GM12878 (cell line): Measurements from ENCODE around the gene ATP2C2. TPM values are rescaled to one million over a fixed set of nuclear protein-coding genes. Genes with fewer than 3 reads are reported as not detected.

Source experiments
- ATAC-seq: fragments of 200-7000 bp; cut with Tn5 transposase; 3 replicates; pipeline ENCODE4 v1.9.1; 2020; ENCODE audit warnings: mild to moderate bottlenecking, moderate library complexity
- BruUV-seq: library from RNA; stranded (reverse); fragments of 400-500 nt; replicated peaks from 2 replicates; lab custom pipeline; 2021; lab: Mats Ljungman, UMichigan
- CTCF ChIA-PET: fragments of 300-600 bp; sonication (Branson Sonifier 250); formaldehyde crosslinking; extraction: SDS; loops from one replicate; lab custom pipeline; 2021; ENCODE audit warnings: inconsistent platforms; lab: Yijun Ruan, JAX
- POLR2A ChIA-PET: fragments of 350-600 bp; formaldehyde crosslinking; extraction: SDS; loops from one replicate; lab custom pipeline; 2021; ENCODE audit warnings: inconsistent platforms; lab: Charles Lee
- RAD21 ChIA-PET: fragments of 300-600 bp; sonication (Branson Sonifier 250); formaldehyde crosslinking; loops from one replicate; lab custom pipeline; 2023; ENCODE audit warnings: antibody characterized with exemption; ENCODE audit not compliant: unreplicated experiment; lab: Charles Lee
- SMC1A ChIA-PET: fragments of 300-600 bp; sonication (Branson Sonifier 250); formaldehyde crosslinking; loops from one replicate; lab custom pipeline; 2023; ENCODE audit not compliant: unreplicated experiment, uncharacterized antibody; lab: Charles Lee
- DNase-seq: peaks from one replicate; pipeline ENCODE4 v3.0.0-alpha.2; 2011; ENCODE audit warnings: low read depth, low spot score
- FAIRE-seq: peaks from 3 replicates; lab custom pipeline; 2011; peaks lifted over from hg19 to GRCh38; lab: Jason Lieb, UNC
- H2AFZ ChIP-seq: 2 replicates; pipeline ENCODE4 v1.6.0; 2011; ENCODE audit warnings: low read depth, low read length, control low read depth; ENCODE audit not compliant: control insufficient read depth
- H3K27ac ChIP-seq: 2 replicates; pipeline ENCODE4 v1.5.1; 2011; ENCODE audit warnings: control low read depth; ENCODE audit not compliant: control insufficient read depth, insufficient read depth
- H3K27me3 ChIP-seq, 2 experiments: replicated peaks in 1 of 2; 2 replicates each; pipeline versions ENCODE4 v1.6.0 to v1.6.1; 2011; ENCODE audit warnings: low read length in 1 of 2; ENCODE audit not compliant: control insufficient read depth in 2 of 2, insufficient read depth in 2 of 2
- H3K36me3 ChIP-seq, 2 experiments: 2 replicates each; pipeline ENCODE4 v1.5.1; 2011; ENCODE audit warnings: low read length in 1 of 2; ENCODE audit not compliant: control insufficient read depth in 2 of 2, insufficient read depth in 2 of 2
- H3K4me1 ChIP-seq: 2 replicates; pipeline ENCODE4 v1.6.1; 2011; ENCODE audit warnings: mild to moderate bottlenecking, low read length, moderate library complexity, mixed read lengths; ENCODE audit not compliant: control insufficient read depth, insufficient read depth
- H3K4me2 ChIP-seq: 2 replicates; pipeline ENCODE4 v1.6.0; 2011; ENCODE audit warnings: control low read depth; ENCODE audit not compliant: control insufficient read depth, insufficient read depth
- H3K4me3 ChIP-seq: fragments of 200-600 bp; sonication (generic); 2 replicates; pipeline ENCODE4 v1.5.1; 2016
- H3K79me2 ChIP-seq: 2 replicates; pipeline ENCODE4 v1.6.0; 2011; ENCODE audit warnings: low read length; ENCODE audit not compliant: control insufficient read depth, insufficient read depth
- H3K9ac ChIP-seq: 2 replicates; pipeline ENCODE4 v1.8.0; 2011; ENCODE audit warnings: low read length, control low read depth, mixed read lengths; ENCODE audit not compliant: control insufficient read depth, insufficient read depth
- H3K9me3 ChIP-seq: replicated peaks from 3 replicates; pipeline ENCODE4 v1.5.1; 2011; ENCODE audit warnings: mild to moderate bottlenecking, low read length; ENCODE audit not compliant: control insufficient read depth, insufficient read depth
- H4K20me1 ChIP-seq: 2 replicates; pipeline ENCODE4 v1.6.0; 2011; ENCODE audit not compliant: control insufficient read depth, insufficient read depth
- BCL3 ChIP-seq: IDR thresholded peaks from 2 replicates; pipeline ENCODE4 v1.6.1; 2011; ENCODE audit warnings: borderline replicate concordance, low read depth, mild to moderate bottlenecking, moderate library complexity, low read length; ENCODE audit not compliant: insufficient read depth, poor library complexity, severe bottlenecking
- BHLHE40 ChIP-seq, 2 experiments: fragments of 450-650 bp in 1 of 2; IDR thresholded peaks; 2 replicates each; pipeline ENCODE4 v1.6.1; 2011 to 2017; ENCODE audit warnings: low read depth in 2 of 2, borderline replicate concordance in 1 of 2, improper control_type of control experiment in 1 of 2, low read length in 1 of 2, mild to moderate bottlenecking in 1 of 2
- EGR1 ChIP-seq, 2 experiments: IDR thresholded peaks; 1 replicate in 1 of 2; 2 replicates in 1 of 2; pipeline ENCODE4 v1.6.1; 2011 to 2012; ENCODE audit warnings: low read depth in 2 of 2, low read length in 2 of 2, borderline replicate concordance in 1 of 2, mild to moderate bottlenecking in 1 of 2, moderate library complexity in 1 of 2
- NBN ChIP-seq: fragments of 450-650 bp; IDR thresholded peaks from 2 replicates; pipeline ENCODE4 v1.6.1; 2016
- POU2F2 ChIP-seq: IDR thresholded peaks from 3 replicates; pipeline ENCODE4 v1.6.1; 2011; ENCODE audit warnings: low read depth, mild to moderate bottlenecking, low read length, borderline replicate concordance
- USF1 ChIP-seq: IDR thresholded peaks from 2 replicates; pipeline ENCODE4 v1.6.1; 2011; ENCODE audit warnings: borderline replicate concordance, low read depth, mild to moderate bottlenecking, moderate library complexity, mixed read lengths, low read length; ENCODE audit not compliant: insufficient read depth; ENCODE audit errors: extremely low read length
- ZBED1 ChIP-seq: IDR thresholded peaks from 2 replicates; pipeline ENCODE4 v1.6.1; 2016; ENCODE audit warnings: borderline replicate concordance
- WGBS: methylation state at CpG from one replicate; pipeline ENCODE4 v1.1.6; 2016; ENCODE audit warnings: low lambda C conversion rate; ENCODE audit not compliant: insufficient replicate concordance, insufficient coverage; ENCODE audit errors: missing lambda C conversion rate; 5-methylcytosine and 5-hydroxymethylcytosine counted together
- in situ Hi-C: fragments of 300-500 bp; cut with MboI; formaldehyde crosslinking; loops from 9 replicates; pipeline ENCODE4 v1.14.3; 2018; ENCODE audit warnings: mixed read lengths
- intact Hi-C: fragments of 100-400 bp; cut with micrococcal nuclease; formaldehyde crosslinking; loops from one replicate; pipeline ENCODE4 v1.14.2; 2022; ENCODE audit not compliant: unreplicated experiment
- polyA plus RNA-seq, 11 experiments: library from polyadenylated mRNA; depleted of rRNA in 4 of 11; unstranded in 6 of 11; stranded (reverse) in 5 of 11; fragments of >200 nt; fragmentation: Nextera tagmentation in 4 of 11; fragmentation: Illumina TruSeq in 1 of 11; extraction: Ambion mirVana in 4 of 11; extraction: Trizol in 1 of 11; gene quantifications; 1 replicate in 1 of 11; 2 replicates in 10 of 11; pipeline versions ENCODE4 v1.2.1 to v1.2.3, GENCODE V29; 2011 to 2016; ENCODE audit warnings: inconsistent platforms in 2 of 11, missing spikeins in 2 of 11, low read depth in 1 of 11
- total RNA-seq, 4 experiments: library from RNA; depleted of rRNA in 3 of 4; stranded (reverse); fragments of >200 nt in 3 of 4; fragmentation: Illumina TruSeq in 1 of 4; extraction: Trizol in 1 of 4; gene quantifications; 2 replicates each; pipeline versions ENCODE4 v1.2.1 to v1.2.3, GENCODE V29; 2013 to 2021

The ATP2C2 gene
- total and polyA plus RNA-seq, 10 of the 15 experiments (the other 5 are each of a cell fraction or from before 2014, with no cell fraction given), result 0.05 to 0.19 TPM; not detected in 8

GRCh38 chr16:84367750-84368307 is 509 bp upstream of the ATP2C2 start:
- H3K4me2 ChIP-seq, result no peak overlapping the region
- H3K9ac ChIP-seq, result no peak overlapping the region
- no peaks in the 10 kb centered on the region for H3K4me1 ChIP-seq
- peaks cover 0 to 12% of the 10 kb centered on the region in 2 experiments; a peak in 3 of 4 replicates for H3K27me3 ChIP-seq
- WGBS, result 25% methylated on average over 27 of the region's 27 CpGs
- intact Hi-C loops (no loop called here), in situ Hi-C loops (no loop called here)
- SMC1A ChIA-PET, result no interaction called here
- H3K4me3 ChIP-seq, result no peak overlapping the region
- no peaks in the 10 kb centered on the region for H3K79me2 ChIP-seq
- no peak for ATAC-seq
- TF ChIP-seq USF1, result peak; percentile 38
- TF ChIP-seq NBN, result no peak
- H3K27ac ChIP-seq, result no peak overlapping the region
- POLR2A ChIA-PET, result no interaction called here
- H3K36me3 ChIP-seq, result no peaks in the 10 kb centered on the region
- no peak overlapping the region for H2AFZ ChIP-seq
- CTCF ChIA-PET, result no interaction called here
- H3K9me3 ChIP-seq, result no peaks in the 10 kb centered on the region
- no TSS peak for BruUV-seq
- no peak for DNase-seq
- FAIRE-seq, result no peak
- no peaks in the 10 kb centered on the region for H4K20me1 ChIP-seq
- RAD21 ChIA-PET, result no interaction called here

- BruUV-seq, result no TSS peak
- Histone ChIP-seq H4K20me1 (no peaks in the 10 kb centered on the region), H3K4me3 (no peak overlapping the region), H3K36me3 (no peaks in the 10 kb centered on the region), H3K27me3 (peaks cover 0 to 12% of the 10 kb centered on the region in 2 experiments; a peak in 3 of 4 replicates), H3K9ac (no peak overlapping the region), H3K4me2 (no peak overlapping the region), H2AFZ (no peak overlapping the region), H3K27ac (no peak overlapping the region), H3K4me1 (no peaks in the 10 kb centered on the region), H3K9me3 (no peaks in the 10 kb centered on the region), H3K79me2 (no peaks in the 10 kb centered on the region)
- no peak for TF ChIP-seq BCL3
- no peak for TF ChIP-seq BHLHE40 (IDR thresholded peaks at IDR 0.05; ENCODE audit: borderline replicate concordance in 1 of 2, low read depth in 2 of 2, low read length in 1 of 2)
- TF ChIP-seq POU2F2, result no peak
- no peak for TF ChIP-seq ZBED1
- no peak for TF ChIP-seq EGR1 (IDR thresholded peaks at IDR 0.05; ENCODE audit: borderline replicate concordance in 1 of 2, low read depth in 2 of 2, low read length in 2 of 2)
- intact Hi-C loops, result no loop called here
- in situ Hi-C loops, result no loop called here
- RAD21 ChIA-PET, result interaction anchor here (1.1 kb wide), 1 partner anchor 29 kb away, joined by 3 read pairs; no protein-coding TSS in a partner anchor
- no peak for ATAC-seq
- 12% methylated on average over 7 of the region's 7 CpGs for WGBS
- FAIRE-seq, result no peak
- SMC1A ChIA-PET, result no interaction called here
- CTCF ChIA-PET, result no interaction called here
- POLR2A ChIA-PET, result no interaction called here
- no peak for DNase-seq
Measured at GRCh38 chr16:84369105-84369504, 767 bp downstream of the ATP2C2 start.
